Neural crest cell (in vitro differentiated cells): ENCODE measurements around the gene PRSS1. TPM values are rescaled to one million over a fixed set of nuclear protein-coding genes. Genes with fewer than 3 reads are reported as not detected.

Source experiments
- DNase-seq: peaks from one replicate; pipeline ENCODE4 v3.0.0; 2021; ENCODE audit warnings: low read depth, mixed read lengths, low spot score
- H3K27ac Mint-ChIP-seq: one replicate; pipeline ENCODE4 v1.8.0; 2021; ENCODE audit warnings: mild to moderate bottlenecking, mixed read lengths; ENCODE audit not compliant: unreplicated experiment
- H3K27me3 Mint-ChIP-seq: 2 replicates; pipeline ENCODE4 v1.8.0; 2021; ENCODE audit warnings: low read depth, mild to moderate bottlenecking, mixed read lengths
- H3K36me3 Mint-ChIP-seq: 2 replicates; pipeline ENCODE4 v1.8.0; 2021; ENCODE audit warnings: low read depth, mild to moderate bottlenecking, mixed read lengths
- H3K4me1 Mint-ChIP-seq: 2 replicates; pipeline ENCODE4 v1.8.0; 2021; ENCODE audit warnings: mixed read lengths
- H3K4me3 Mint-ChIP-seq: one replicate; pipeline ENCODE4 v1.8.0; 2021; ENCODE audit warnings: mild to moderate bottlenecking, mixed read lengths
- H3K9me3 Mint-ChIP-seq: 2 replicates; pipeline ENCODE4 v1.8.0; 2021; ENCODE audit warnings: mixed read lengths
- total RNA-seq: library from RNA; stranded (reverse); gene quantifications from 2 replicates; pipeline ENCODE4 v1.2.1, GENCODE V29; 2021
- TF ChIP-seq, protein P1 (sequence below): fragments of 200-600 bp; sonication (generic); conservative IDR thresholded peaks from 2 replicates; pipeline ENCODE4 v1.5.0; 2021; ENCODE audit warnings: antibody characterized with exemption, mild to moderate bottlenecking

PRSS1 gene
- total RNA-seq, 1 donor from 2014 or later = not detected

DNA sequence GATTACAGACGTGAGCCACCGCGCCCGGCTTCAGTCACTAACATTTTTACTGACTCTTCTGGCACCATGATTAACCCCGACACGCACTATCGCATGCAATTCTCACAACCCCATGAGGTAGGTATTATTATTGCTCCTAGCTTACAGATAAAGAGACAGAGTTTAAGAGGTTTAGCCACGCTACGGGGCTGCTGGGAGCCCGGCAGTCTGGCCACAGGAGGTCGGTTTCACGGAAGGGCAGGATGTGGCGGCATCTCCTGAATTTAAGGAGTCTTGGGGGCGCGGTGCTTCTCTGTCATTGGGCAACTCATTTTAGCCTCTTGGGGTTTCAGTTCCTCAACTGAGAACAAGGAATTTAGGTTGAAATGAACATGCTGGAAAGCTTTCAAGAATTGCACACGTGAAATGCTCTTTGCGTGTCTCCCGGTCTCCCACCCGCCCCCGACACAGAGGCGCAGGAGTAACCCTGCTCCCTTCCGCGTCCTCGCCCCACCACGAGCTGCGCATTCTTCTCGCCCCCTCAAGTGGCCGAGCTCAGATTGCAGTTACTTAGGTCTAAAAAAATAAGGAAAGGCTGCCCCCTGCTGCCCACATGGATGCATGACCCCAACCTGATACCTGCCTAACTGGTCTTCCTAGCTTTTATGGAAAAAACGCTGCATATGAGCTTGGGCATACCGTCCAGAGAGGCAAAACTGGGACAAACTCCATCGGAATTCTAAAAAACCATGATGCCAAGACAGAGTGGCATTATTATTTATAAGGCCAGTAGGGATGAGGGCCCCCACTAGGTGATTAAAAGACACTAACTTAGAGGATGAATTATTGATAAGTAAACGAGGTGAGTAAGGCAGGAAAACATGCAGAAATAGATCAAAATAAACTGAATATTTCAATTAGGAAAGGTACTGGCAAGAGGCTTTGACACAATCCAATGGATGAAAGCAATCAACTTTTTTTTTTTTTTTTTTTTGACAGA is 33.9 kb downstream of the PRSS1 start:
- DNase-seq = peak; percentile 82
- Mint-ChIP-seq H3K4me3 (peak overlapping the region; percentile 56), H3K36me3 (no peaks in the 10 kb centered on the region), H3K4me1 (peaks cover 6% of the 10 kb centered on the region), H3K27me3 (peaks cover 30% of the 10 kb centered on the region), H3K9me3 (no peaks in the 10 kb centered on the region), H3K27ac (no peak overlapping the region)
- TF ChIP-seq, protein P1, sequence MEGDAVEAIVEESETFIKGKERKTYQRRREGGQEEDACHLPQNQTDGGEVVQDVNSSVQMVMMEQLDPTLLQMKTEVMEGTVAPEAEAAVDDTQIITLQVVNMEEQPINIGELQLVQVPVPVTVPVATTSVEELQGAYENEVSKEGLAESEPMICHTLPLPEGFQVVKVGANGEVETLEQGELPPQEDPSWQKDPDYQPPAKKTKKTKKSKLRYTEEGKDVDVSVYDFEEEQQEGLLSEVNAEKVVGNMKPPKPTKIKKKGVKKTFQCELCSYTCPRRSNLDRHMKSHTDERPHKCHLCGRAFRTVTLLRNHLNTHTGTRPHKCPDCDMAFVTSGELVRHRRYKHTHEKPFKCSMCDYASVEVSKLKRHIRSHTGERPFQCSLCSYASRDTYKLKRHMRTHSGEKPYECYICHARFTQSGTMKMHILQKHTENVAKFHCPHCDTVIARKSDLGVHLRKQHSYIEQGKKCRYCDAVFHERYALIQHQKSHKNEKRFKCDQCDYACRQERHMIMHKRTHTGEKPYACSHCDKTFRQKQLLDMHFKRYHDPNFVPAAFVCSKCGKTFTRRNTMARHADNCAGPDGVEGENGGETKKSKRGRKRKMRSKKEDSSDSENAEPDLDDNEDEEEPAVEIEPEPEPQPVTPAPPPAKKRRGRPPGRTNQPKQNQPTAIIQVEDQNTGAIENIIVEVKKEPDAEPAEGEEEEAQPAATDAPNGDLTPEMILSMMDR = peak; percentile 96

DNA sequence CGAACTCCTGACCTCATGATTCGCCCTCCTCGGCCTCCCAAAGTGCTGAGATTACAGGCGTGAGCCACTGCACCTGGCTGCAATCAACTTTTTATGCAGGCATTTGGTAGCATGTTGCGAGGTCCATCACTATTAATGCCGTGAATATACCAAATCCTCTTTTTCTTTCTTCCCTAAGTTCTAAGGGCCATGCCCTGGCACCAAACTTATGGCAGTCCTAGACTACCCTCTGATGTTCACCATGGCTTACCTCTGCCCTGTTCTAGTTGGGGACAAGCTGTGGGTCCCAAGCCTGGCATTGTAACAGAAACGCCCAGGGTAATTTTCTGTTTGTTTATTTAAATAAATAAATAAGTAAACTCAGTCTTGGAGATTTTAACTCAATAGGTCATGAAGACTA is 34.8 kb downstream of the PRSS1 start:
- no peak overlapping the region for H3K4me3 Mint-ChIP-seq
- H3K4me1 Mint-ChIP-seq = peaks cover 6% of the 10 kb centered on the region
- DNase-seq = no peak
- no peaks in the 10 kb centered on the region for H3K36me3 Mint-ChIP-seq
- H3K9me3 Mint-ChIP-seq = no peaks in the 10 kb centered on the region
- no peak overlapping the region for H3K27ac Mint-ChIP-seq
- TF ChIP-seq, protein P1 = no peak
- peaks cover 35% of the 10 kb centered on the region for H3K27me3 Mint-ChIP-seq

DNA sequence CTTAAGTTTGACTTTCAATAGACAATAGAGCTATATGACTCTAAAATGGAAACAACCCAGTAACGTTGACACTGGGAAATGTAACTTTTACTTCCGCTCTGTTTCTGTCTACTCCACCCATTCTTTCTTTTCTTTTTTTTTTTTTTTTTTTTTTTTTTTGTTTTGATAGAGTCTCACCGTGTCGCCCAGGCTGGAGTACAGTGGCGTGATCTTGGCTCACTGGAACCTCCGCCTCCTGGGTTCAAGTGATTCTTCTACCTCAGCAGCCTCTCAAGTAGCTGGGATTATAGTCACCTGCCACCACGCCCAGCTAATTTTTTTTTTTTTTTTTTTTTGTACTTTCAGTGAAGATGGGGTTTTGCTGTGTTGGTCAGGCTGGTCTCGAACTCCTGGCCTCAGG is 35.4 kb downstream of the PRSS1 start:
- no peak overlapping the region for H3K27ac Mint-ChIP-seq
- no peaks in the 10 kb centered on the region for H3K36me3 Mint-ChIP-seq
- DNase-seq = no peak
- H3K27me3 Mint-ChIP-seq = peaks cover 40% of the 10 kb centered on the region
- H3K4me3 Mint-ChIP-seq = no peak overlapping the region
- peaks cover 6% of the 10 kb centered on the region for H3K4me1 Mint-ChIP-seq
- H3K9me3 Mint-ChIP-seq = no peaks in the 10 kb centered on the region
- TF ChIP-seq, protein P1 = no peak

DNA sequence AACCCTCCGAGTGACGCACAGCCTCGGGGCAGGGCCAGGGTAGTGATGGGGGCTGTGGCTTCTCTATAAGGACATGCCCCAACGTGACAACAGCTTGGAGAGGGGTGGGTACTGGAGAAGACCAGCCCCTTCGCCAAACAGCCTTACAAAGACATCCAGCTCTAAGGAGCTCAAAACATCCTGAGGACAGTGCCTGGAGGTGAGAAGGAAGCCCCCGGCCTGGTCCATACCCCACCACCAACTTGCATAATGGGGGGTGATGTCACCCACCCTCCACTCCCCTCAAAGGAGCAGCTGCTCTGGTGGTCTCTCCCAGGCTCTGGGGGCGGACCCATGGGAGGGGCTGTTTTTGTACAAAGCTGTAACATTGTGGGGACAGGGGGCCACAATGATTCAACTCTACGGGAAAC is 36.6 kb downstream of the PRSS1 start:
- TF ChIP-seq, protein P1 = no peak
- H3K4me1 Mint-ChIP-seq = peaks cover 6% of the 10 kb centered on the region
- H3K27me3 Mint-ChIP-seq = peaks cover 43% of the 10 kb centered on the region
- DNase-seq = no peak
- H3K4me3 Mint-ChIP-seq = no peak overlapping the region
- no peak overlapping the region for H3K27ac Mint-ChIP-seq
- H3K9me3 Mint-ChIP-seq = no peaks in the 10 kb centered on the region
- no peaks in the 10 kb centered on the region for H3K36me3 Mint-ChIP-seq

DNA sequence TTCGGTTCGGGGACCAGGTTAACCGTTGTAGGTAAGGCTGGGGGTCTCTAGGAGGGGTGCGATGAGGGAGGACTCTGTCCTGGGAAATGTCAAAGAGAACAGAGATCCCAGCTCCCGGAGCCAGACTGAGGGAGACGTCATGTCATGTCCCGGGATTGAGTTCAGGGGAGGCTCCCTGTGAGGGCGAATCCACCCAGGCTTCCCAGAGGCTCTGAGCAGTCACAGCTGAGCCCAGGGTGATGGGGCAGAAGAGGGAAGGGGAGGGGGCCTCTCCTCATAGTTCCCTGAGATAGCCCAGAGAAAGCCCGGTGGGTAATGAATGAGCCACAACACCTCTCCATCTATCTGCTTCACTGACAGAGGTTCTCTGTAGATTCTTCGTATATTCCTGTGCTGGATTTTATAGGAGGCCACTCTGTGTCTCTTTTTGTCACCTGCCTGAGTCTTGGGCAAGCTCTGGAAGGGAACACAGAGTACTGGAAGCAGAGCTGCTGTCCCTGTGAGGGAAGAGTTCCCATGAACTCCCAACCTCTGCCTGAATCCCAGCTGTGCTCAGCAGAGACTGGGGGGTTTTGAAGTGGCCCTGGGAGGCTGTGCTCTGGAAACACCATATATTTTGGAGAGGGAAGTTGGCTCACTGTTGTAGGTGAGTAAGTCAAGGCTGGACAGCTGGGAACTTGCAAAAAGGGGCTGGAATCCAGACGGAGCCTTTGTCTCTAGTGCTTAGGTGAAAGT is 37.9 kb downstream of the PRSS1 start:
- H3K9me3 Mint-ChIP-seq = no peaks in the 10 kb centered on the region
- no peaks in the 10 kb centered on the region for H3K36me3 Mint-ChIP-seq
- H3K4me1 Mint-ChIP-seq = peaks cover 6% of the 10 kb centered on the region
- H3K27ac Mint-ChIP-seq = no peak overlapping the region
- TF ChIP-seq, protein P1 = no peak
- peaks cover 39% of the 10 kb centered on the region for H3K27me3 Mint-ChIP-seq
- no peak overlapping the region for H3K4me3 Mint-ChIP-seq
- DNase-seq = no peak
